Gastrocnemius medialis (tissue), 4 donors: Measurements from ENCODE around the gene ERF. TPM values are rescaled to one million over a fixed set of nuclear protein-coding genes. Genes with fewer than 3 reads are reported as not detected.

Experiments
- ATAC-seq, 2 donors: fragments of 150-250 bp; one replicate each; pipeline ENCODE4 v1.9.1; 2016
- DNase-seq, 2 donors: peaks; one replicate each; pipeline ENCODE4 v3.0.0-alpha.2; 2019
- H3K27ac ChIP-seq, 4 donors: fragments of 200-600 bp; sonication (generic); 1 replicate in 1 of 4; 2 replicates in 3 of 4; pipeline ENCODE4 v1.5.1; 2016 to 2018; ENCODE audit warnings: mild to moderate bottlenecking in 2 of 4, moderate library complexity in 1 of 4
- H3K27me3 ChIP-seq, 3 donors: fragments of 200-600 bp; sonication (generic) in 2 of 3; 1 replicate in 1 of 3; 2 replicates in 2 of 3; pipeline versions ENCODE4 v1.5.1 to v1.6.0; 2016 to 2019; ENCODE audit warnings: mild to moderate bottlenecking in 1 of 3, moderate library complexity in 1 of 3
- H3K36me3 ChIP-seq, 2 donors: fragments of 200-600 bp; sonication (generic) in 1 of 2; one replicate each; pipeline ENCODE4 v1.5.1; 2017 to 2018
- H3K4me1 ChIP-seq, 2 donors: fragments of 200-600 bp; sonication (generic) in 1 of 2; one replicate each; pipeline ENCODE4 v1.5.1; 2016 to 2017; ENCODE audit warnings: mild to moderate bottlenecking in 2 of 2
- H3K4me3 ChIP-seq, 4 donors: fragments of 200-600 bp; sonication (generic) in 3 of 4; 1 replicate in 1 of 4; 2 replicates in 3 of 4; pipeline ENCODE4 v1.5.1; 2016 to 2019; ENCODE audit warnings: mild to moderate bottlenecking in 2 of 4
- H3K9me3 ChIP-seq, 3 donors: fragments of 200-600 bp; sonication (generic) in 2 of 3; 1 replicate in 1 of 3; 2 replicates in 2 of 3; pipeline ENCODE4 v1.5.1; 2016 to 2019
- POLR2A ChIP-seq, 2 donors: fragments of 450-650 bp; IDR thresholded peaks; one replicate each; pipeline ENCODE4 v1.6.1; 2017; ENCODE audit warnings: antibody characterized with exemption in 2 of 2, mild to moderate bottlenecking in 2 of 2, moderate library complexity in 2 of 2
- in situ Hi-C, 4 donors: fragments of 200-750 bp; cut with MboI; loops; one replicate each; pipeline versions ENCODE4 v1.15.0 to v1.8.0; 2017; ENCODE audit warnings: low sequenced_read_pairs in 4 of 4
- intact Hi-C: fragments of 100-400 bp; cut with DNase I; formaldehyde crosslinking; loops from one replicate; pipeline ENCODE4 v1.15.1; 2023; ENCODE audit warnings: low total_unique reads
- total RNA-seq, 4 donors: library from RNA; depleted of rRNA; stranded (reverse); fragments of >200 nt; gene quantifications; one replicate each; pipeline versions ENCODE4 v1.1.0 to v1.2.3, GENCODE V29; 2016
- TF ChIP-seq, protein P1 (sequence below), 5 experiments: fragments of 450-650 bp in 3 of 5; fragments of 200-600 bp in 2 of 5; sonication (generic) in 2 of 5; IDR thresholded peaks in 4 of 5; conservative IDR thresholded peaks in 1 of 5; 1 replicate in 4 of 5; 2 replicates in 1 of 5; pipeline ENCODE4 v1.5.1; 2016 to 2019; ENCODE audit warnings: antibody characterized with exemption in 5 of 5, mild to moderate bottlenecking in 3 of 5, moderate library complexity in 3 of 5

Gene ERF
- total RNA-seq, 4 donors from 2014 or later = 14.0 to 26.7 (median 14.8) TPM

DNA sequence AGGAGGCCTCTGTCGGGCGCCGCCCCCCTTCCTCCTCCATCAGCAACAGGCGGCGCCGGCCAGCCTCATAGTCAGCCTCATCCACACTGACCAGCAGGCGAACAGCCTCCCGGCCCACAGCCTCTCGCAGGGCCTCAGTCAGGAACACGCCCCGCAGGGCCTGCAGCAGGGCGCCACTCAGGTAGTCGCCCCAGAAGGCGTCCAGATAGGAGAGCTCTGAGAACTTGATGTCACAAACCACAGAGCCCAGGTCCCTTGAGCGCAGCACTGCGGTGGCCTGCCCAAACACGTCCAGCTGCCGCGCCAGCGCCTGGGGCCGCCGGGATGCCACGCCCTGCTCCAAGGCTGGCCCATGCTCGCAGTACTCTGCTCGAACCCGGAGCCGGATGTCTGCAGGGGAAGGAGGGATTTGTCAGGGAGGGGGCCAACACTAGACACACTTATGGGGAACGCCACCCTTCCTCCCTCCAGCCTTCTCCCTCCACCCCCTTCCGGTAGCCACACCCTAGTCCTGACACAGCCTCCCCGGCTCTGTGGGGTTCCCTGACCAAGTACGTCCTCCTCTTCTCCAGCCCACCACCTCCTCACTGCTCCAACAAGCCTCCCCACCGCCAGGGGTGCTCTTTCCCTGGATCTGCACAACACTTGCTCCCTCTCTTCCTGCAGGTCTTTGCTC, 55.4 kb downstream of the ERF start:
- DNase-seq (peak in 1 of 2 donors; percentile 35), ATAC-seq (no peak)
- Histone ChIP-seq H3K4me3 (no peak overlapping the region), H3K27me3 (no peaks in the 10 kb centered on the region), H3K36me3 (peaks cover 0 to 50% of the 10 kb centered on the region in 2 donors), H3K27ac (peak overlapping the region in 1 of 4 donors; percentile 15), H3K4me1 (no peaks in the 10 kb centered on the region), H3K9me3 (no peaks in the 10 kb centered on the region)
- intact Hi-C loops = no loop called here
- peak in 1 of 2 donors; percentile 10 for TF ChIP-seq POLR2A (IDR thresholded peaks at IDR 0.05)
- TF ChIP-seq, protein P1, sequence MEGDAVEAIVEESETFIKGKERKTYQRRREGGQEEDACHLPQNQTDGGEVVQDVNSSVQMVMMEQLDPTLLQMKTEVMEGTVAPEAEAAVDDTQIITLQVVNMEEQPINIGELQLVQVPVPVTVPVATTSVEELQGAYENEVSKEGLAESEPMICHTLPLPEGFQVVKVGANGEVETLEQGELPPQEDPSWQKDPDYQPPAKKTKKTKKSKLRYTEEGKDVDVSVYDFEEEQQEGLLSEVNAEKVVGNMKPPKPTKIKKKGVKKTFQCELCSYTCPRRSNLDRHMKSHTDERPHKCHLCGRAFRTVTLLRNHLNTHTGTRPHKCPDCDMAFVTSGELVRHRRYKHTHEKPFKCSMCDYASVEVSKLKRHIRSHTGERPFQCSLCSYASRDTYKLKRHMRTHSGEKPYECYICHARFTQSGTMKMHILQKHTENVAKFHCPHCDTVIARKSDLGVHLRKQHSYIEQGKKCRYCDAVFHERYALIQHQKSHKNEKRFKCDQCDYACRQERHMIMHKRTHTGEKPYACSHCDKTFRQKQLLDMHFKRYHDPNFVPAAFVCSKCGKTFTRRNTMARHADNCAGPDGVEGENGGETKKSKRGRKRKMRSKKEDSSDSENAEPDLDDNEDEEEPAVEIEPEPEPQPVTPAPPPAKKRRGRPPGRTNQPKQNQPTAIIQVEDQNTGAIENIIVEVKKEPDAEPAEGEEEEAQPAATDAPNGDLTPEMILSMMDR (IDR thresholded peaks at IDR 0.05 in 4 of 5, conservative IDR thresholded peaks at IDR 0.05 in 1 of 5) = no peak
- in situ Hi-C loops = no loop called here

DNA sequence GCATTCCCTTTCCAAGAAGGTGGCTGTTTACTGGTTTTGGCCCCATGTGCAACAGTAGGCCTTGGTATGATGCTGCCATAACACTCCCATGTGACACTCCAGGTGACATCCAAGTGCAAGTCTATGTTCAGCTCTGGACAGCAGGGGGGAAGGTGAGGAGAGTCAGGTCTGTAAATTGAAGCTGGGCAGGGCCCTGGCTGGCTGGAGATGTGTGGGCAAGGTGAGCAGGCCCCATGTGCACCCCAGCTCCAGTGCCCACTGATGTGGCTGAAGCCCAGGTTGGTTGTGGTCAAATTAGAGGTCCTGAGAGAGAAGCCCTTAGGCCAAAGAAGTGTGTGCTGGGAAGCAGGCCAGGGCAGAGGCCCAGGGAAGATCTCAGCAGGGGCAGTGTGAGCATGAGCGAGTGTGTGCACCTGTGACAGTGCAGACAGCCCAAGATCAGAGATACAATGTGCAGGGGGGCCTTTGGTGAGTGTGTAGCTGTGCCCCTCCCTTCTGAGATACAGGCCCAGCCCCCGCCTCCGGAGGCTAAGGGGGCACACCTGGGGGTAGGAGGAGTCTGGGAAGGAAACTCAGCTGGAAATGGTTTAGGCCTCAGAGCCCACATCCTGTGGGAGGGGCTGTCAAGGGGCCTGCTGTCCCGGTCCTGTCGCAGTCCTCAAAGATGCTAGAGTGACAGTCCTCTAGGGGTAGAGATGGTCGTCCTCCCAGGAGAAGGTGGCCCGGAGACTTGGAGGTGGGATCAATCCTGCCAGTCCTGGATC, 56.1 kb downstream of the ERF start:
- in situ Hi-C loops = no loop called here
- Histone ChIP-seq H3K36me3 (peaks cover 0 to 42% of the 10 kb centered on the region in 2 donors), H3K27ac (no peak overlapping the region)

More for the DNA sequence above, 56.1 kb downstream of the ERF start:
- Histone ChIP-seq H3K4me3 (no peak overlapping the region), H3K27me3 (no peaks in the 10 kb centered on the region), H3K4me1 (no peaks in the 10 kb centered on the region), H3K9me3 (no peaks in the 10 kb centered on the region)
- intact Hi-C loops = no loop called here
- TF ChIP-seq, protein P1 (IDR thresholded peaks at IDR 0.05 in 4 of 5, conservative IDR thresholded peaks at IDR 0.05 in 1 of 5) = no peak
- TF ChIP-seq POLR2A (IDR thresholded peaks at IDR 0.05) = no peak
- peak in 1 of 2 donors; percentile 21 for ATAC-seq
- no peak for DNase-seq

Other genes starting within 250 kb of the ERF start
- gene GRIK5, start 184.9 kb downstream of the ERF start, total RNA-seq = 1 to 10 TPM in 1 of 4 donors, under 1 TPM in 2, not detected in 1; 0.20 to 1.0 (median 0.62) TPM
- gene ZNF574, start 179.0 kb downstream of the ERF start, total RNA-seq = 10 to 100 TPM; 10.8 to 15.1 (median 13.8) TPM
- gene POU2F2, start 122.7 kb downstream of the ERF start, total RNA-seq = 1 to 10 TPM in 2 of 4 donors, under 1 TPM in 1, not detected in 1; 0.26 to 1.7 (median 1.6) TPM
- gene DEDD2, start 37.5 kb downstream of the ERF start, total RNA-seq = 10 to 100 TPM; 22.5 to 33.6 (median 29.2) TPM
- 1 to 10 TPM; 3.3 to 5.8 (median 4.9) TPM for gene ZNF526, start 34.8 kb downstream of the ERF start, total RNA-seq
- 10 to 100 TPM; 24.2 to 48.0 (median 40.1) TPM for gene GSK3A, start 12.5 kb downstream of the ERF start, total RNA-seq
- 10 to 100 TPM; 15.2 to 52.2 (median 41.5) TPM for gene CIC, start 14.1 kb upstream of the ERF start, total RNA-seq
- gene PRR19, start 47.0 kb upstream of the ERF start, total RNA-seq = not detected
- 10 to 100 TPM in 1 of 4 donors, 1 to 10 TPM in 3; 1.7 to 30.7 (median 5.1) TPM for gene PAFAH1B3, start 47.5 kb upstream of the ERF start, total RNA-seq
- under 1 TPM in 1 of 4 donors, not detected in 3; 0.87 TPM for gene TMEM145, start 58.2 kb upstream of the ERF start, total RNA-seq
- gene MEGF8, start 70.5 kb upstream of the ERF start, total RNA-seq = 10 to 100 TPM in 3 of 4 donors, 1 to 10 TPM in 1; 7.3 to 12.3 (median 10.3) TPM
- gene CNFN, start 135.2 kb upstream of the ERF start, total RNA-seq = not detected
- 10 to 100 TPM in 3 of 4 donors, 1 to 10 TPM in 1; 6.9 to 44.5 (median 13.7) TPM for gene LIPE, start 172.3 kb upstream of the ERF start, total RNA-seq
- not detected for gene CXCL17, start 187.8 kb upstream of the ERF start, total RNA-seq